Esophagus (tissue), 2 donors: Measurements from ENCODE around the gene NTRK2. TPM values are rescaled to one million over a fixed set of nuclear protein-coding genes. Genes with fewer than 3 reads are reported as not detected.

ENCODE experiments used
- H3K27ac ChIP-seq, 2 donors: one replicate each; pipeline ENCODE4 v1.5.1; 2013; ENCODE audit warnings: low read depth in 2 of 2, mild to moderate bottlenecking in 2 of 2, inconsistent platforms in 1 of 2, low read length in 1 of 2, moderate library complexity in 1 of 2
- H3K27me3 ChIP-seq, 2 donors: one replicate each; pipeline ENCODE4 v1.6.1; 2013; ENCODE audit warnings: low read length in 2 of 2, control low read depth in 1 of 2, mild to moderate bottlenecking in 1 of 2; ENCODE audit not compliant: insufficient read depth in 2 of 2, control insufficient read depth in 1 of 2
- H3K36me3 ChIP-seq, 2 donors: one replicate each; pipeline ENCODE4 v1.6.1; 2013; ENCODE audit warnings: low read length in 1 of 2; ENCODE audit not compliant: control insufficient read depth in 2 of 2, insufficient read depth in 2 of 2
- H3K4me1 ChIP-seq, 2 donors: one replicate each; pipeline ENCODE4 v1.6.1; 2013; ENCODE audit warnings: low read length in 1 of 2; ENCODE audit not compliant: control insufficient read depth in 2 of 2, insufficient read depth in 2 of 2
- H3K4me3 ChIP-seq, 2 donors: one replicate each; pipeline ENCODE4 v1.5.1; 2013; ENCODE audit warnings: low read length in 2 of 2, mild to moderate bottlenecking in 2 of 2, low read depth in 1 of 2, moderate library complexity in 1 of 2
- H3K9me3 ChIP-seq, 2 donors: one replicate each; pipeline ENCODE4 v1.6.1; 2013; ENCODE audit warnings: mild to moderate bottlenecking in 2 of 2, low read depth in 1 of 2, low read length in 1 of 2, moderate library complexity in 1 of 2; ENCODE audit not compliant: control insufficient read depth in 2 of 2, insufficient read depth in 1 of 2
- WGBS, 2 donors: extraction: QIAGEN DNeasy Blood & Tissue Kit; methylation state at CpG; one replicate each; pipeline ENCODE4 v1.1.7; 2013; 5-methylcytosine and 5-hydroxymethylcytosine counted together
- polyA plus RNA-seq, 2 donors: library from polyadenylated mRNA; stranded (reverse); fragments of 200-250 nt; gene quantifications; one replicate each; pipeline ENCODE4 v1.2.3, GENCODE V29; 2013
- donor health status: healthy with polysubstance abuse.
- donor health status: Bipolar disorder and iron deficiency.

Gene NTRK2
- polyA plus RNA-seq, 2 donors, result 1.2 to 3.6 TPM

GRCh38 chr9:84744726-84745125 lies 75.2 kb downstream of the NTRK2 start:
- Histone ChIP-seq H3K27ac (no peak overlapping the region), H3K27me3 (no peaks in the 10 kb centered on the region), H3K4me1 (no peaks in the 10 kb centered on the region), H3K36me3 (no peaks in the 10 kb centered on the region), H3K9me3 (no peaks in the 10 kb centered on the region), H3K4me3 (no peak overlapping the region)
- 90 to 93% methylated on average over 11 of the region's 11 CpGs for WGBS, 2 donors

GRCh38 chr9:84748112-84748511 lies 78.6 kb downstream of the NTRK2 start:
- Histone ChIP-seq H3K27ac (no peak overlapping the region), H3K36me3 (no peaks in the 10 kb centered on the region), H3K27me3 (no peaks in the 10 kb centered on the region), H3K9me3 (no peaks in the 10 kb centered on the region), H3K4me3 (no peak overlapping the region), H3K4me1 (no peaks in the 10 kb centered on the region)
- 51 to 68% methylated on average over 2 of the region's 2 CpGs for WGBS, 2 donors

- Histone ChIP-seq H3K4me1 (no peaks in the 10 kb centered on the region), H3K9me3 (peaks cover 0 to 2% of the 10 kb centered on the region in 2 donors), H3K27ac (no peak overlapping the region), H3K4me3 (no peak overlapping the region), H3K36me3 (no peaks in the 10 kb centered on the region), H3K27me3 (no peaks in the 10 kb centered on the region)
- 51 to 60% methylated on average over 5 of the region's 5 CpGs for WGBS, 2 donors
Measured at GRCh38 chr9:84750152-84750865, 80.8 kb downstream of the NTRK2 start.

DNA sequence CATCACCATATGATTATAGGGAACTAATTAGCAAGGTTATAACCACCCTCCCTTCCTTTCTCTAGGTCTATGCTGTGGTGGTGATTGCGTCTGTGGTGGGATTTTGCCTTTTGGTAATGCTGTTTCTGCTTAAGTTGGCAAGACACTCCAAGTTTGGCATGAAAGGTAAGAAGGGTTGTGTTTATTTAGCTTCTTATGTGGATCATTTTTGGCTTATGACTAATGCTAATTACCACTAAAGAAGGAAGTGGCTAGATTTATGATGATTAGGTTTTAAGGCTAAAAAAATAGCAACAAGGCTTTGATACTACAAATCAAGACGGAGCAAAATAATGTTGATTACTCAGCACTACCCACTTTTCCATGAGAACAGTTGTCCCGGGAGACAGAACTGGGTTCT lies 82.4 kb downstream of the NTRK2 start:
- 39 to 48% methylated on average over 3 of the region's 3 CpGs for WGBS, 2 donors

DNA sequence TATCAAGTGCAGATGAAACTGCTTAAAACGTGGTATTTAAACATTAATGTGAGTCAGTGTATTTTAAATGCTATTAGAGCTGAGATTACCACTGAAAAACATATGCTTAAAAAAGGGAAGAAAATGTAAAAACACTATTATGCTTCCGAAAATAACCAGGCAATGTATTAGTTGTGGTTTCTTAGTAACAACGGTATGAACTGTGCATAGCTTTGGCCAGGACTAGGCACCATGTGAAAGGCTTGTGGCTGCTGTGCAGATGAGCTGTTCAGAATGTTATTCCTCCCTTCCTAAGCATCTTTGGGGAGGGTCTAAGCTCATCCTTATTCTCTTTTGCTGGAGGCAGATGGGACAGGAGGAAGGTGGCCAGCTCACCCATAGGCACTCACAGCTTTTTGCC lies 84.9 kb downstream of the NTRK2 start:
- H3K36me3 ChIP-seq, result no peaks in the 10 kb centered on the region
- H3K4me1 ChIP-seq, result no peaks in the 10 kb centered on the region
- no peak overlapping the region for H3K4me3 ChIP-seq
- WGBS, 2 donors, result 52 to 62% methylated on average over 3 of the region's 3 CpGs
- no peak overlapping the region for H3K27ac ChIP-seq
- no peaks in the 10 kb centered on the region for H3K27me3 ChIP-seq
- peaks cover 0 to 2% of the 10 kb centered on the region in 2 donors for H3K9me3 ChIP-seq

More for the DNA sequence above, 82.4 kb downstream of the NTRK2 start:
- H3K27ac ChIP-seq, result no peak overlapping the region
- H3K36me3 ChIP-seq, result no peaks in the 10 kb centered on the region
- H3K4me1 ChIP-seq, result no peaks in the 10 kb centered on the region
- peaks cover 0 to 2% of the 10 kb centered on the region in 2 donors for H3K9me3 ChIP-seq
- H3K4me3 ChIP-seq, result no peak overlapping the region
- no peaks in the 10 kb centered on the region for H3K27me3 ChIP-seq

- peaks cover 0 to 2% of the 10 kb centered on the region in 2 donors for H3K9me3 ChIP-seq
- H3K4me3 ChIP-seq, result no peak overlapping the region
- no peaks in the 10 kb centered on the region for H3K27me3 ChIP-seq
- no peaks in the 10 kb centered on the region for H3K4me1 ChIP-seq
- H3K27ac ChIP-seq, result no peak overlapping the region
- H3K36me3 ChIP-seq, result no peaks in the 10 kb centered on the region
- 87 to 88% methylated on average over 5 of the region's 5 CpGs for WGBS, 2 donors
Measured at GRCh38 chr9:84754881-84755280, 85.4 kb downstream of the NTRK2 start.

GRCh38 chr9:84755380-84755779 lies 85.9 kb downstream of the NTRK2 start:
- 84 to 85% methylated on average over 5 of the region's 5 CpGs for WGBS, 2 donors
- Histone ChIP-seq H3K27me3 (no peaks in the 10 kb centered on the region), H3K36me3 (no peaks in the 10 kb centered on the region), H3K4me1 (no peaks in the 10 kb centered on the region), H3K27ac (no peak overlapping the region), H3K4me3 (no peak overlapping the region), H3K9me3 (peaks cover 0 to 2% of the 10 kb centered on the region in 2 donors)

DNA sequence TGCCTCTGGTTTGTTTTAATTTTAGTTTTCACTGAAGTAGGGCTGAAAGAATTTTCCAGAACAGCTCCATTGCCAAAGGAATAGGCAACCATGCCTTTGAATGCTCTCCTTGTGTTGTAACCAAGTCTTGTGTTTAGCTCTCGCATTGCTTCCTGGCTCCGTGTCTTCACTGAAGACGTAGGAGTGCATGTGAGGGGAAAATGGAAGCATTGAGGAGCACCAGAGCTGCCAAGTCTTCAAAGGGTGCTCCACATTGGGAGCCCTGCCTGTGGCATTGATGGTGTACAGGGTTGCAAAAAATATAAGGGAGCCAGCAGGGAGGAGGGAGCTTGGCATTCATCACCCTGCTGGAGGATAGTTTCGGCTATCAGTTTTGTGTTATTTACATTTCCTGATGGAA lies 86.6 kb downstream of the NTRK2 start:
- WGBS, 2 donors, result 78 to 81% methylated on average over 4 of the region's 4 CpGs
- Histone ChIP-seq H3K9me3 (peaks cover 0 to 2% of the 10 kb centered on the region in 2 donors), H3K36me3 (no peaks in the 10 kb centered on the region), H3K27me3 (no peaks in the 10 kb centered on the region), H3K4me3 (no peak overlapping the region), H3K27ac (no peak overlapping the region), H3K4me1 (no peaks in the 10 kb centered on the region)

DNA sequence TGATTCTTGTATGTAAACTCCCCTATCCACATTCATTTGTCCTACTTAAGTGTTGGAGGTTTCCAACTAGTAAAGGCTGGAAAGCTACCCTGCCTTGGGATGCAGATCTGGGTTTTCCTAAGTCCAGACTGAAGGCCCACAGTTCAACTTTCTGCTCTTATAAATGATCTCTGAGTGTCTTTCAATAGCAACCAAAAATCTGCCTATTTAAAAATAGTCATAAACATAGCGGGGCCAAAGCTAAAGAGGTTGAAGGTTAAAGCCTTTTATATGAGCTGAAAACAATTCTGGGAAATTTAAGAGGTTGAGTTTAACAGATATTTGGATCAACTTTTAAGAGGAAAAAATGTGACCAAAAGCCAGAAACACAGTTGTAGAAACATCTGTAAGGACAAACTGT lies 87.2 kb downstream of the NTRK2 start:
- Histone ChIP-seq H3K27ac (no peak overlapping the region), H3K36me3 (no peaks in the 10 kb centered on the region), H3K27me3 (no peaks in the 10 kb centered on the region), H3K4me3 (no peak overlapping the region), H3K4me1 (no peaks in the 10 kb centered on the region), H3K9me3 (peaks cover 0 to 2% of the 10 kb centered on the region in 2 donors)
- WGBS, 2 donors, result 61 to 62% methylated on average over 1 of the region's 1 CpG

GRCh38 chr9:84758817-84759216 lies 89.3 kb downstream of the NTRK2 start:
- H3K9me3 ChIP-seq, result no peaks in the 10 kb centered on the region
- H3K4me1 ChIP-seq, result no peaks in the 10 kb centered on the region
- WGBS, 2 donors, result 60 to 75% methylated on average over 1 of the region's 1 CpG
- H3K27me3 ChIP-seq, result no peaks in the 10 kb centered on the region
- H3K4me3 ChIP-seq, result no peak overlapping the region
- H3K27ac ChIP-seq, result no peak overlapping the region
- no peaks in the 10 kb centered on the region for H3K36me3 ChIP-seq
